GM12878 (cell line): ENCODE results near the gene ESR1. TPM values are rescaled to one million over a fixed set of nuclear protein-coding genes. Genes with fewer than 3 reads are reported as not detected.

Experiments
- ATAC-seq: fragments of 200-7000 bp; cut with Tn5 transposase; 3 replicates; pipeline ENCODE4 v1.9.1; 2020; ENCODE audit warnings: mild to moderate bottlenecking, moderate library complexity
- BruUV-seq: library from RNA; stranded (reverse); fragments of 400-500 nt; replicated peaks from 2 replicates; lab custom pipeline; 2021; lab: Mats Ljungman, UMichigan
- CTCF ChIA-PET: fragments of 300-600 bp; sonication (Branson Sonifier 250); formaldehyde crosslinking; extraction: SDS; loops from one replicate; lab custom pipeline; 2021; ENCODE audit warnings: inconsistent platforms; lab: Yijun Ruan, JAX
- POLR2A ChIA-PET: fragments of 350-600 bp; formaldehyde crosslinking; extraction: SDS; loops from one replicate; lab custom pipeline; 2021; ENCODE audit warnings: inconsistent platforms; lab: Charles Lee
- RAD21 ChIA-PET: fragments of 300-600 bp; sonication (Branson Sonifier 250); formaldehyde crosslinking; loops from one replicate; lab custom pipeline; 2023; ENCODE audit warnings: antibody characterized with exemption; ENCODE audit not compliant: unreplicated experiment; lab: Charles Lee
- SMC1A ChIA-PET: fragments of 300-600 bp; sonication (Branson Sonifier 250); formaldehyde crosslinking; loops from one replicate; lab custom pipeline; 2023; ENCODE audit not compliant: unreplicated experiment, uncharacterized antibody; lab: Charles Lee
- DNase-seq: peaks from one replicate; pipeline ENCODE4 v3.0.0-alpha.2; 2011; ENCODE audit warnings: low read depth, low spot score
- FAIRE-seq: peaks from 3 replicates; lab custom pipeline; 2011; peaks lifted over from hg19 to GRCh38; lab: Jason Lieb, UNC
- H2AFZ ChIP-seq: 2 replicates; pipeline ENCODE4 v1.6.0; 2011; ENCODE audit warnings: low read depth, low read length, control low read depth; ENCODE audit not compliant: control insufficient read depth
- H3K27ac ChIP-seq: 2 replicates; pipeline ENCODE4 v1.5.1; 2011; ENCODE audit warnings: control low read depth; ENCODE audit not compliant: control insufficient read depth, insufficient read depth
- H3K27me3 ChIP-seq, 2 experiments: replicated peaks in 1 of 2; 2 replicates each; pipeline versions ENCODE4 v1.6.0 to v1.6.1; 2011; ENCODE audit warnings: low read length in 1 of 2; ENCODE audit not compliant: control insufficient read depth in 2 of 2, insufficient read depth in 2 of 2
- H3K36me3 ChIP-seq, 2 experiments: 2 replicates each; pipeline ENCODE4 v1.5.1; 2011; ENCODE audit warnings: low read length in 1 of 2; ENCODE audit not compliant: control insufficient read depth in 2 of 2, insufficient read depth in 2 of 2
- H3K4me1 ChIP-seq: 2 replicates; pipeline ENCODE4 v1.6.1; 2011; ENCODE audit warnings: mild to moderate bottlenecking, low read length, moderate library complexity, mixed read lengths; ENCODE audit not compliant: control insufficient read depth, insufficient read depth
- H3K4me2 ChIP-seq: 2 replicates; pipeline ENCODE4 v1.6.0; 2011; ENCODE audit warnings: control low read depth; ENCODE audit not compliant: control insufficient read depth, insufficient read depth
- H3K4me3 ChIP-seq: fragments of 200-600 bp; sonication (generic); 2 replicates; pipeline ENCODE4 v1.5.1; 2016
- H3K79me2 ChIP-seq: 2 replicates; pipeline ENCODE4 v1.6.0; 2011; ENCODE audit warnings: low read length; ENCODE audit not compliant: control insufficient read depth, insufficient read depth
- H3K9ac ChIP-seq: 2 replicates; pipeline ENCODE4 v1.8.0; 2011; ENCODE audit warnings: low read length, control low read depth, mixed read lengths; ENCODE audit not compliant: control insufficient read depth, insufficient read depth
- H3K9me3 ChIP-seq: replicated peaks from 3 replicates; pipeline ENCODE4 v1.5.1; 2011; ENCODE audit warnings: mild to moderate bottlenecking, low read length; ENCODE audit not compliant: control insufficient read depth, insufficient read depth
- H4K20me1 ChIP-seq: 2 replicates; pipeline ENCODE4 v1.6.0; 2011; ENCODE audit not compliant: control insufficient read depth, insufficient read depth
- CREM ChIP-seq: IDR thresholded peaks from 2 replicates; pipeline ENCODE4 v1.6.1; 2014; ENCODE audit warnings: antibody characterized with exemption, low read depth
- CUX1 ChIP-seq: IDR thresholded peaks from 2 replicates; pipeline ENCODE4 v1.6.1; 2012; ENCODE audit warnings: improper control_type of control experiment, low read depth, low read length; ENCODE audit not compliant: insufficient replicate concordance
- HDAC2 ChIP-seq: fragments of 200-600 bp; sonication (generic); IDR thresholded peaks from 2 replicates; pipeline ENCODE4 v1.6.1; 2017
- KDM1A ChIP-seq: fragments of 200-600 bp; sonication (generic); IDR thresholded peaks from 2 replicates; pipeline ENCODE4 v1.6.1; 2016; ENCODE audit warnings: borderline replicate concordance
- MEF2B ChIP-seq: fragments of 450-650 bp; IDR thresholded peaks from 2 replicates; pipeline ENCODE4 v1.6.1; 2018; ENCODE audit warnings: mild to moderate bottlenecking, moderate library complexity; ENCODE audit not compliant: partially characterized antibody, poor library complexity, severe bottlenecking
- NFYB ChIP-seq: IDR thresholded peaks from 2 replicates; pipeline ENCODE4 v1.6.1; 2011; ENCODE audit warnings: low read depth, mild to moderate bottlenecking, low read length, improper control_type of control experiment, moderate library complexity; ENCODE audit not compliant: insufficient read depth
- PKNOX1 ChIP-seq: fragments of 450-650 bp; IDR thresholded peaks from 2 replicates; pipeline ENCODE4 v1.6.1; 2016; ENCODE audit warnings: mild to moderate bottlenecking
- RUNX3 ChIP-seq: IDR thresholded peaks from 2 replicates; pipeline ENCODE4 v1.6.1; 2012; ENCODE audit warnings: low read length, inconsistent platforms
- WRNIP1 ChIP-seq: IDR thresholded peaks from 2 replicates; pipeline ENCODE4 v1.6.1; 2011; ENCODE audit warnings: low read depth, low read length, improper control_type of control experiment, borderline replicate concordance
- YY1 ChIP-seq: IDR thresholded peaks from 2 replicates; pipeline ENCODE4 v1.6.1; 2011; ENCODE audit warnings: low read depth, mild to moderate bottlenecking, low read length
- ZNF592 ChIP-seq: fragments of 450-650 bp; IDR thresholded peaks from 2 replicates; pipeline ENCODE4 v1.6.1; 2017; ENCODE audit warnings: mild to moderate bottlenecking, moderate library complexity
- WGBS: methylation state at CpG from one replicate; pipeline ENCODE4 v1.1.6; 2016; ENCODE audit warnings: low lambda C conversion rate; ENCODE audit not compliant: insufficient replicate concordance, insufficient coverage; ENCODE audit errors: missing lambda C conversion rate; 5-methylcytosine and 5-hydroxymethylcytosine counted together
- in situ Hi-C: fragments of 300-500 bp; cut with MboI; formaldehyde crosslinking; loops from 9 replicates; pipeline ENCODE4 v1.14.3; 2018; ENCODE audit warnings: mixed read lengths
- intact Hi-C: fragments of 100-400 bp; cut with micrococcal nuclease; formaldehyde crosslinking; loops from one replicate; pipeline ENCODE4 v1.14.2; 2022; ENCODE audit not compliant: unreplicated experiment
- polyA plus RNA-seq, 11 experiments: library from polyadenylated mRNA; depleted of rRNA in 4 of 11; unstranded in 6 of 11; stranded (reverse) in 5 of 11; fragments of >200 nt; fragmentation: Nextera tagmentation in 4 of 11; fragmentation: Illumina TruSeq in 1 of 11; extraction: Ambion mirVana in 4 of 11; extraction: Trizol in 1 of 11; gene quantifications; 1 replicate in 1 of 11; 2 replicates in 10 of 11; pipeline versions ENCODE4 v1.2.1 to v1.2.3, GENCODE V29; 2011 to 2016; ENCODE audit warnings: inconsistent platforms in 2 of 11, missing spikeins in 2 of 11, low read depth in 1 of 11
- total RNA-seq, 4 experiments: library from RNA; depleted of rRNA in 3 of 4; stranded (reverse); fragments of >200 nt in 3 of 4; fragmentation: Illumina TruSeq in 1 of 4; extraction: Trizol in 1 of 4; gene quantifications; 2 replicates each; pipeline versions ENCODE4 v1.2.1 to v1.2.3, GENCODE V29; 2013 to 2021

The ESR1 gene
- total and polyA plus RNA-seq, 10 of the 15 experiments (the other 5 are each of a cell fraction or from before 2014, with no cell fraction given), result 0.03 to 0.51 (median 0.21) TPM; not detected in 4

- no peak overlapping the region for H2AFZ ChIP-seq
- peak; percentile 97 for ATAC-seq
- no peaks in the 10 kb centered on the region for H3K79me2 ChIP-seq
- no peak for FAIRE-seq
- ChIA-PET SMC1A (interaction anchor here (0.9 to 4.7 kb wide), 24 partner anchors 12 to 534 kb away, joined by 3 to 73 read pairs (median 4); no protein-coding TSS in a partner anchor), CTCF (interaction anchor here (0.7 to 5.8 kb wide), 42 partner anchors 10 to 591 kb away, joined by 3 to 100 read pairs (median 6); no protein-coding TSS in a partner anchor), RAD21 (interaction anchor here (1.0 to 5.9 kb wide), 11 partner anchors 58 to 575 kb away, joined by 3 to 62 read pairs (median 6); no protein-coding TSS in a partner anchor), POLR2A (no interaction called here)
- no peaks in the 10 kb centered on the region for H4K20me1 ChIP-seq
- H3K27ac ChIP-seq, result no peak overlapping the region
- intact Hi-C loops (loop anchor here (2.0 kb wide), 2 partner anchors 73 to 89 kb away; no protein-coding TSS in a partner anchor), in situ Hi-C loops (loop anchor here (5.0 to 10.0 kb wide), 3 partner anchors 361 to 593 kb away; no protein-coding TSS in a partner anchor)
- no peak overlapping the region for H3K4me2 ChIP-seq
- H3K36me3 ChIP-seq, result no peaks in the 10 kb centered on the region
- no TSS peak for BruUV-seq
- no peaks in the 10 kb centered on the region for H3K9me3 ChIP-seq
- no peaks in the 10 kb centered on the region for H3K4me1 ChIP-seq
- peaks cover 0 to 5% of the 10 kb centered on the region in 2 experiments; a peak in 1 of 4 replicates for H3K27me3 ChIP-seq
- no peak overlapping the region for H3K4me3 ChIP-seq
- WGBS, result 43% methylated on average over 20 of the region's 20 CpGs
- no peak for DNase-seq
- H3K9ac ChIP-seq, result no peak overlapping the region
- TF ChIP-seq YY1 (peak; percentile 29; the same call in 1 of the 2 replicates), CUX1 (no peak), ZNF592 (no peak), RUNX3 (no peak), HDAC2 (no peak), PKNOX1 (peak; percentile 44; the same call in 1 of the 2 replicates), WRNIP1 (no peak), KDM1A (no peak), CREM (no peak), MEF2B (no peak), NFYB (peak; percentile 31; the same call in 1 of the 2 replicates)
Observed at GRCh38 chr6:151763938-151764680, 43.4 kb upstream of the ESR1 start.
